ENCODE measurements around the gene AP3S2.

The AP3S2 gene

DNA sequence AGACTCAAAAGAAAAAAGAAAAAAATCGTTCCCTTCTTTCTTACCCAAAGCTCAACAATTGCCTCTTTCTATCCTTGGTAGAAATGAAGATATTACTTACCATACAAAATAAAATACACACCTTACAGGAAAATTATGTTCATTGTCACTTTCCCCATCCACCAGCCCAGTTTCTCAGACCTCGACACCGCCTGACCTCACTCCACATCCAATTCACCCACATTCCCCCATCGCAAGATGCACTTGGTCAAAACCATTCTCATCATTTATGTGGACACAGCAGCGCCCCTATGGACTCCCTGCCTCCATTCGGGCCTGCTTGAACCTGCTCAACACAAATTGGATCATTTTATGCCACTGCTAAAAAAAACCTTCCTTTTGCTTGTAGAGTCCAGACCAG lies 86.1 kb downstream of the AP3S2 start:
- DNase-seq, result no peak
- no peaks in the 10 kb centered on the region for H3K9me3 Mint-ChIP-seq
- H3K27me3 Mint-ChIP-seq (ENCODE audit: low read depth, poor library complexity), result peaks cover 50% of the 10 kb centered on the region
- no peaks in the 10 kb centered on the region for H3K36me3 Mint-ChIP-seq (ENCODE audit: low read depth)
- H3K4me3 Mint-ChIP-seq, result no peak overlapping the region
- TF ChIP-seq, protein P1, sequence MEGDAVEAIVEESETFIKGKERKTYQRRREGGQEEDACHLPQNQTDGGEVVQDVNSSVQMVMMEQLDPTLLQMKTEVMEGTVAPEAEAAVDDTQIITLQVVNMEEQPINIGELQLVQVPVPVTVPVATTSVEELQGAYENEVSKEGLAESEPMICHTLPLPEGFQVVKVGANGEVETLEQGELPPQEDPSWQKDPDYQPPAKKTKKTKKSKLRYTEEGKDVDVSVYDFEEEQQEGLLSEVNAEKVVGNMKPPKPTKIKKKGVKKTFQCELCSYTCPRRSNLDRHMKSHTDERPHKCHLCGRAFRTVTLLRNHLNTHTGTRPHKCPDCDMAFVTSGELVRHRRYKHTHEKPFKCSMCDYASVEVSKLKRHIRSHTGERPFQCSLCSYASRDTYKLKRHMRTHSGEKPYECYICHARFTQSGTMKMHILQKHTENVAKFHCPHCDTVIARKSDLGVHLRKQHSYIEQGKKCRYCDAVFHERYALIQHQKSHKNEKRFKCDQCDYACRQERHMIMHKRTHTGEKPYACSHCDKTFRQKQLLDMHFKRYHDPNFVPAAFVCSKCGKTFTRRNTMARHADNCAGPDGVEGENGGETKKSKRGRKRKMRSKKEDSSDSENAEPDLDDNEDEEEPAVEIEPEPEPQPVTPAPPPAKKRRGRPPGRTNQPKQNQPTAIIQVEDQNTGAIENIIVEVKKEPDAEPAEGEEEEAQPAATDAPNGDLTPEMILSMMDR (IDR thresholded peaks at IDR 0.05), result no peak
- peaks cover 35% of the 10 kb centered on the region for H3K4me1 Mint-ChIP-seq
- no peak overlapping the region for H3K27ac Mint-ChIP-seq

DNA sequence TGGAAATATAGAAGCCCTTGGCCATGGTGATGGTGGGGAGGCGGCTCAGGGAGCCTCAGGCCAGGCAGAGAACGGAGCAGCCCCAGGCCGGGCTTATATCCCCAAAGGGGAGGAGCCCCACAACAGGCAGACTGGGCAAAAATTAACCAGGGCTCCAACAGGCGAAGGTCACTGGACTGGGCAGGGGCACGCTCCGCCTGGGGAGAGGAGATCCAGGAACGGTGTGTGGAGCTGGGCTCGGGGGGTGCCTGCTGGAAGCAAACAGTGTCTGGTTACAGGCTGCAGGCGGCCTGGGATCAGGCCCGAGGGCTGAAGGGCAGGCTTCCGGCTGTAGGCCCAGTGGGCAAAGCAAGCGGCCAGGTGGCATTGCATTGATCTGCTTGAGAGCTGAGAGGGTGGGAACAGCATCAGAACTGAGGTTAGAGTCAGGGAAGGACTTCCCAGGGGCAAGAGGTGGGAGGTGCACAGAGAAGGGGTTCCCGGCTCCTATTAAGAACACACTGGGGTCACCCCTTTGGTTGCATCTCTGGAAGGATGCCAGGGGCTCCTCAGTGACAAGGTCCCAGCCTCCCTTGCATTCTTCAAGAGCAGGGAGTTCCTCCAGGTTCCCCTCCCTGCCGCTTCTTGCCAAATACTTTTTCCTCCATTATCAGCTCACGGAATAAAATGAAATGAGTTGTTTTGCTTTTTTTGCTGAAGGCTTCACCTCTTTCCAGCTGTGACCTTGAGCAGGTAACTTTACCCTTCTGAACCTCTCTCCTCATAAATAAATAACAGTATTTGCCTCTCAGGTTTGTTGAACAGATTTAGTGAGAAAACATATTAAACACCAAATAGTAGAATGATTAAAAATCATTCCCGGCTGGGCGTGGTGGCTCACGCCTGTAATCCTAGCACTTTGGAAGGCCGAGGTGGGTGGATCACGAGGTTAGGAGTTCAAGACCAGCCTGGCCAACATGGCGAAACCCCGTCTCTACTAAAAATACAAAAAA lies 86.9 kb downstream of the AP3S2 start:
- TF ChIP-seq, protein P1 (IDR thresholded peaks at IDR 0.05), result no peak
- DNase-seq, result peak; percentile 45
- Mint-ChIP-seq H3K4me3 (no peak overlapping the region), H3K4me1 (peaks cover 43% of the 10 kb centered on the region), H3K27ac (no peak overlapping the region), H3K27me3 (ENCODE audit: low read depth, poor library complexity) (peaks cover 47% of the 10 kb centered on the region), H3K36me3 (ENCODE audit: low read depth) (no peaks in the 10 kb centered on the region), H3K9me3 (no peaks in the 10 kb centered on the region)

- Mint-ChIP-seq H3K4me3 (no peak overlapping the region), H3K27me3 (ENCODE audit: low read depth, poor library complexity) (peaks cover 41% of the 10 kb centered on the region), H3K9me3 (no peaks in the 10 kb centered on the region), H3K36me3 (ENCODE audit: low read depth) (no peaks in the 10 kb centered on the region), H3K27ac (no peak overlapping the region), H3K4me1 (peaks cover 45% of the 10 kb centered on the region)
- DNase-seq, result no peak
- TF ChIP-seq, protein P1 (IDR thresholded peaks at IDR 0.05), result no peak
Measured at GRCh38 chr15:89806210-89806558, 87.6 kb downstream of the AP3S2 start.

- DNase-seq, result no peak
- TF ChIP-seq, protein P1 (IDR thresholded peaks at IDR 0.05), result no peak
- peaks cover 45% of the 10 kb centered on the region for H3K4me1 Mint-ChIP-seq
- H3K9me3 Mint-ChIP-seq, result no peaks in the 10 kb centered on the region
- H3K27ac Mint-ChIP-seq, result no peak overlapping the region
- H3K4me3 Mint-ChIP-seq, result no peak overlapping the region
- peaks cover 38% of the 10 kb centered on the region for H3K27me3 Mint-ChIP-seq (ENCODE audit: low read depth, poor library complexity)
- H3K36me3 Mint-ChIP-seq (ENCODE audit: low read depth), result no peaks in the 10 kb centered on the region
Measured at GRCh38 chr15:89805241-89806209, 88.3 kb downstream of the AP3S2 start.

DNA sequence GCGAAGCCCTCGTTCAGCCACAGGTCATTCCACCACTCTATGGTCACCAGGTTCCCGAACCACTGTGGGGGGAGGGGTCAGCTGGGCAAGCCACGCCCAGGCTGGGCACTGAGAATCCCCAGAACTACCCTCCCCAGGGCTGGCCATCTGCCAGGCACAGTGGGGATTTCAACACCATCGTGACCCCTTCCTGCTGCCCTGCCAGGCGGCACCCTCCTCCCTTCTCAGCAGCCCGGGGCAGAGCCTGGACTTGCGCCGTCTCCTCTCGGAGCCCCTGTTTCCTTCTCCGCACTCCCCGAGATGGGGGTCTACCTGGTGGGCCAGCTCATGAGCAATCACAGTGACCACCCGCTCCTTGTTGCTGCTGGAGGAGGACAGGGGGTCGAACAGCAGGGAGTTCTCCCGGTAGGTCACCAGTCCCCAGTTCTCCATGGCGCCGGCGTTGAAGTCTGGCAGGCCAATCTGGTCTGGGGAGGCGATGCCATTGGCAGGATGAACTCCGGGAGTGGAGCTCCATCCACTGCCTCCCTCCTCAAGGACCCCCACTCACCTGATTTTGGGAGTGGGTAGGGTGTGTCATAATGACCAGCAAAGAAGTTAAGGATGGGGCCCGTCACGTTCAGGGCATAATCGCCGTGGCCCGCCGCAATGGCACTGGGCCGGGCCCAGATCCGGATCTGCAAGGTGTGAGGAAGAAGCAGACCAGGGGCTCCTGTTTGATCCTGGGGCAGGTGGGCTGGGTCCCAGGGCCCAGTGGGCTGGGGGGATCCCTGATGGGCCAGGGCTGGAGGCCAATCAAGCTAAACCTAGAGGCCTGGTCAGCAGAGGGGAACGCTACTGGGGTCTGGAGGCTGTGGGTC lies 89.6 kb downstream of the AP3S2 start:
- DNase-seq, result no peak
- Mint-ChIP-seq H3K36me3 (ENCODE audit: low read depth) (no peaks in the 10 kb centered on the region), H3K4me1 (peaks cover 50% of the 10 kb centered on the region), H3K9me3 (no peaks in the 10 kb centered on the region), H3K27ac (no peak overlapping the region), H3K27me3 (ENCODE audit: low read depth, poor library complexity) (peaks cover 43% of the 10 kb centered on the region), H3K4me3 (no peak overlapping the region)
- TF ChIP-seq, protein P1 (IDR thresholded peaks at IDR 0.05), result no peak
